Endothelial cell of umbilical vein (primary cell): ENCODE results near the gene RIMS4. TPM values are rescaled to one million over a fixed set of nuclear protein-coding genes. Genes with fewer than 3 reads are reported as not detected.

Experiments
- BruUV-seq: library from RNA; stranded (reverse); fragments of 400-500 nt; replicated peaks from 2 replicates; lab custom pipeline; 2021; lab: Mats Ljungman, UMichigan
- CTCF ChIA-PET: fragments of 300-600, 350-600 bp; sonication (Branson Sonifier 250); formaldehyde crosslinking; loops from one replicate; lab custom pipeline; 2021; ENCODE audit warnings: antibody characterized with exemption, inconsistent platforms; lab: Charles Lee
- POLR2A ChIA-PET: fragments of 300-600, 350-600 bp; sonication (Branson Sonifier 250); formaldehyde crosslinking; loops from one replicate; lab custom pipeline; 2021; ENCODE audit warnings: antibody characterized with exemption, inconsistent platforms; lab: Charles Lee
- DNase-seq: peaks from one replicate; pipeline ENCODE4 v3.0.0-alpha.2; 2011; ENCODE audit warnings: low read depth, low spot score
- FAIRE-seq: peaks from 2 replicates; lab custom pipeline; 2011; peaks lifted over from hg19 to GRCh38; lab: Jason Lieb, UNC
- H2AFZ ChIP-seq: 2 replicates; pipeline ENCODE4 v1.6.0; 2012; ENCODE audit warnings: low read depth, low read length, control low read depth, inconsistent platforms
- H3K27ac ChIP-seq: 2 replicates; pipeline ENCODE4 v1.5.1; 2011; ENCODE audit warnings: low read depth, mild to moderate bottlenecking, control low read depth, low read length, moderate library complexity; ENCODE audit not compliant: insufficient read depth
- H3K27me3 ChIP-seq, 2 experiments: 2 replicates each; pipeline versions ENCODE4 v1.6.0 to v1.6.1; 2011; ENCODE audit warnings: low read length in 2 of 2, mixed read lengths in 1 of 2; ENCODE audit not compliant: control insufficient read depth in 2 of 2, insufficient read depth in 2 of 2
- H3K36me3 ChIP-seq, 2 experiments: 2 replicates in 1 of 2; 3 replicates in 1 of 2; pipeline ENCODE4 v1.5.1; 2011; ENCODE audit warnings: low read length in 2 of 2, mild to moderate bottlenecking in 1 of 2, moderate library complexity in 1 of 2; ENCODE audit not compliant: control insufficient read depth in 2 of 2, insufficient read depth in 2 of 2; ENCODE audit errors: extremely low read depth in 1 of 2
- H3K4me1 ChIP-seq: 3 replicates; pipeline ENCODE4 v1.5.1; 2011; ENCODE audit warnings: mild to moderate bottlenecking, low read length; ENCODE audit not compliant: control insufficient read depth, insufficient read depth; ENCODE audit errors: extremely low read depth
- H3K4me2 ChIP-seq: 2 replicates; pipeline ENCODE4 v1.6.1; 2011; ENCODE audit warnings: low read length, control low read depth, mixed read lengths; ENCODE audit not compliant: insufficient read depth
- H3K4me3 ChIP-seq, 3 experiments: fragments of 200-600 bp in 1 of 3; sonication (generic), shearing (Covaris generic) in 1 of 3; replicated peaks in 1 of 3; 2 replicates each; pipeline ENCODE4 v1.5.1; 2011 to 2016; ENCODE audit warnings: control low read depth in 3 of 3, low read length in 3 of 3, mild to moderate bottlenecking in 2 of 3, inconsistent platforms in 1 of 3, low read depth in 1 of 3, moderate library complexity in 1 of 3; ENCODE audit not compliant: insufficient read depth in 1 of 3
- H3K79me2 ChIP-seq: 2 replicates; pipeline ENCODE4 v1.6.0; 2012; ENCODE audit warnings: low read length, inconsistent platforms; ENCODE audit not compliant: control insufficient read depth, insufficient read depth
- H3K9ac ChIP-seq: replicated peaks from 2 replicates; pipeline ENCODE3; 2011; ENCODE audit warnings: low read length, control low read depth; ENCODE audit not compliant: insufficient read depth; ENCODE audit errors: extremely low read depth
- H3K9me1 ChIP-seq: replicated peaks from 3 replicates; pipeline ENCODE4 v1.6.0; 2011; ENCODE audit warnings: mild to moderate bottlenecking, low read length; ENCODE audit not compliant: control insufficient read depth, insufficient read depth; ENCODE audit errors: extremely low read depth
- H3K9me3 ChIP-seq: replicated peaks from 2 replicates; pipeline ENCODE4 v1.5.1; 2012; ENCODE audit warnings: low read length, inconsistent platforms; ENCODE audit not compliant: control insufficient read depth, insufficient read depth
- H4K20me1 ChIP-seq: replicated peaks from 2 replicates; pipeline ENCODE3; 2011; ENCODE audit warnings: mild to moderate bottlenecking, low read length; ENCODE audit not compliant: control insufficient read depth, insufficient read depth; ENCODE audit errors: extremely low read depth
- EZH2 ChIP-seq: IDR thresholded peaks from 2 replicates; pipeline ENCODE4 v1.6.1; 2012; ENCODE audit warnings: borderline replicate concordance, low read depth, mild to moderate bottlenecking, moderate library complexity, low read length, inconsistent platforms; ENCODE audit not compliant: severe bottlenecking
- FOS ChIP-seq: IDR thresholded peaks from 2 replicates; pipeline ENCODE4 v1.6.1; 2011; ENCODE audit warnings: mild to moderate bottlenecking, low read length, moderate library complexity, borderline replicate concordance; ENCODE audit not compliant: insufficient read depth
- GATA2 ChIP-seq: IDR thresholded peaks from 2 replicates; pipeline ENCODE4 v1.7.0; 2011; ENCODE audit warnings: low read depth, mild to moderate bottlenecking, moderate library complexity, mixed read lengths, low read length; ENCODE audit not compliant: insufficient read length, insufficient read depth
- MYC ChIP-seq: IDR thresholded peaks from one replicate; pipeline ENCODE4 v1.6.1; 2011; ENCODE audit warnings: mild to moderate bottlenecking, low read depth, low read length
- dilution Hi-C: fragments of 300-500 bp; cut with MboI; formaldehyde crosslinking; loops from one replicate; pipeline ENCODE4 v1.15.0; 2019; ENCODE audit warnings: low sequenced_read_pairs; ENCODE audit not compliant: extremely low pct_ligation_motif_present
- intact Hi-C: fragments of 100-400 bp; cut with micrococcal nuclease; formaldehyde crosslinking; loops from one replicate; pipeline ENCODE4 v1.10.0; 2022
- polyA plus RNA-seq, 4 experiments: library from polyadenylated mRNA; depleted of rRNA in 3 of 4; stranded (reverse) in 3 of 4; unstranded in 1 of 4; fragments of >200 nt; gene quantifications; 2 replicates each; pipeline versions ENCODE4 v1.2.1 to v1.2.3, GENCODE V29; 2011 to 2012; ENCODE audit warnings: missing spikeins in 1 of 4
- total RNA-seq: library from RNA; stranded (reverse); gene quantifications from 2 replicates; pipeline ENCODE4 v1.2.3, GENCODE V29; 2021
- TF ChIP-seq, protein P1 (sequence below): IDR thresholded peaks from 2 replicates; pipeline ENCODE4 v1.6.1; 2011; ENCODE audit not compliant: insufficient read depth, insufficient read length

RIMS4 gene
- total and polyA plus RNA-seq, 2 donors (not counting 3 experiments of a cell fraction or from before 2014, with no cell fraction given), result not detected

- intact Hi-C loops (no loop called here), dilution Hi-C loops (no loop called here)
- no peak overlapping the region for H3K4me3 ChIP-seq
- H3K27me3 ChIP-seq, result no peaks in the 10 kb centered on the region
- BruUV-seq, result no TSS peak
- H3K4me2 ChIP-seq, result no peak overlapping the region
- H3K79me2 ChIP-seq, result no peaks in the 10 kb centered on the region
- no peaks in the 10 kb centered on the region for H3K9me3 ChIP-seq
- DNase-seq (no peak), FAIRE-seq (no peak)
- no peaks in the 10 kb centered on the region for H3K4me1 ChIP-seq
- no peaks in the 10 kb centered on the region for H4K20me1 ChIP-seq
- no peaks in the 10 kb centered on the region for H3K9me1 ChIP-seq
- H3K36me3 ChIP-seq, result no peaks in the 10 kb centered on the region
- ChIA-PET POLR2A (no interaction called here), CTCF (no interaction called here)
- no peak overlapping the region for H3K9ac ChIP-seq
- H3K27ac ChIP-seq, result no peak overlapping the region
- no peak overlapping the region for H2AFZ ChIP-seq
- TF ChIP-seq FOS, result no peak
These were observed 21.5 kb downstream of the RIMS4 start for GRCh38 chr20:44788706-44789456.

DNA sequence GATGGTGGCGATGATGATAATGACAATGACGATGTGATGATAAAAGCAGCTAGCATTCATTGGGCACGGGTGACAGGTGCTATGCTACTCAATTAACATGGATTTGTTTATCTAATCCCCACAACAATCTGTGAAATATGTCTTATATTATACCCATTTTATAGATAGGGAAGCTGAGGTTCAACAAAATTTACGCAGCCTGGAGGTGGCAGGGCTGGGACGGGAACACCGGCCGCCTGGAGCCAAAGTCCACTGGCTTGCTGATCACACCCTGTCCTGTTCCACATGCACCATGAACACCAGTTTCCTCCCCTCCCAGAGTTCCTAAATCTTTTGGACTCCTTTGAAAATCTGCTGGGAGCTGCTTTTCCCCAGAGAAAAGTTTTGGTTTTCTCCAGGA is 23.0 kb downstream of the RIMS4 start:
- TF ChIP-seq EZH2, result no peak
- TF ChIP-seq, protein P1, sequence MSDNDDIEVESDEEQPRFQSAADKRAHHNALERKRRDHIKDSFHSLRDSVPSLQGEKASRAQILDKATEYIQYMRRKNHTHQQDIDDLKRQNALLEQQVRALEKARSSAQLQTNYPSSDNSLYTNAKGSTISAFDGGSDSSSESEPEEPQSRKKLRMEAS, result no peak
- no peak for TF ChIP-seq FOS
- no peak for TF ChIP-seq MYC
- no peak for TF ChIP-seq GATA2
- dilution Hi-C loops, result no loop called here

More for the DNA sequence above, 23.0 kb downstream of the RIMS4 start:
- Histone ChIP-seq H3K4me3 (no peak overlapping the region), H3K9ac (no peak overlapping the region), H3K36me3 (no peaks in the 10 kb centered on the region), H4K20me1 (no peaks in the 10 kb centered on the region), H3K4me2 (no peak overlapping the region), H3K27me3 (no peaks in the 10 kb centered on the region), H2AFZ (no peak overlapping the region), H3K9me3 (no peaks in the 10 kb centered on the region), H3K4me1 (no peaks in the 10 kb centered on the region), H3K9me1 (no peaks in the 10 kb centered on the region), H3K79me2 (no peaks in the 10 kb centered on the region), H3K27ac (no peak overlapping the region)
- no TSS peak for BruUV-seq
- DNase-seq, result no peak
- intact Hi-C loops, result no loop called here
- FAIRE-seq, result no peak
- ChIA-PET CTCF (interaction anchor here (1.3 kb wide), 1 partner anchor 10 kb away, joined by 4 read pairs; no protein-coding TSS in a partner anchor), POLR2A (no interaction called here)
